ENCODE results near the gene GPER1.

DNA sequence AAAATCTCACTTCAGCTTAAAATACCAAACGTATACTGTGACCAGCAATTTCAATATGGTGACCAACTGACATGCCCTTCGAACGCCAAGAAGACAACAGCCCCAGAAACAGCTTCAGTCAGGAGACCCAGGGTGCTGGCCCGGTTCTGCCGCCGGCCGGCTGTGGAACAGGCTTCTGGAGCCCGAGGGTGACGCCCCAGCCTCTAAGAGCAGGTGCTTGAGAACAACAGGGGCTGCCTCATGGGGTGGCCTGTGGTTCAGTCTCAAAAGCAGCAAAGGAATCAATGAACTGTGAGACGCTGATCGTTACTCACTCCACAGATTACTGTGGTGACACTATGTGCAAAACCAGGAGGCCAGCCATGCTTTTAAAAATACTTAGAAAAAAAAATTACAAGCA, 17.3 kb downstream of the GPER1 start:
- TF ChIP-seq, protein P1, sequence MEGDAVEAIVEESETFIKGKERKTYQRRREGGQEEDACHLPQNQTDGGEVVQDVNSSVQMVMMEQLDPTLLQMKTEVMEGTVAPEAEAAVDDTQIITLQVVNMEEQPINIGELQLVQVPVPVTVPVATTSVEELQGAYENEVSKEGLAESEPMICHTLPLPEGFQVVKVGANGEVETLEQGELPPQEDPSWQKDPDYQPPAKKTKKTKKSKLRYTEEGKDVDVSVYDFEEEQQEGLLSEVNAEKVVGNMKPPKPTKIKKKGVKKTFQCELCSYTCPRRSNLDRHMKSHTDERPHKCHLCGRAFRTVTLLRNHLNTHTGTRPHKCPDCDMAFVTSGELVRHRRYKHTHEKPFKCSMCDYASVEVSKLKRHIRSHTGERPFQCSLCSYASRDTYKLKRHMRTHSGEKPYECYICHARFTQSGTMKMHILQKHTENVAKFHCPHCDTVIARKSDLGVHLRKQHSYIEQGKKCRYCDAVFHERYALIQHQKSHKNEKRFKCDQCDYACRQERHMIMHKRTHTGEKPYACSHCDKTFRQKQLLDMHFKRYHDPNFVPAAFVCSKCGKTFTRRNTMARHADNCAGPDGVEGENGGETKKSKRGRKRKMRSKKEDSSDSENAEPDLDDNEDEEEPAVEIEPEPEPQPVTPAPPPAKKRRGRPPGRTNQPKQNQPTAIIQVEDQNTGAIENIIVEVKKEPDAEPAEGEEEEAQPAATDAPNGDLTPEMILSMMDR (IDR thresholded peaks at IDR 0.05 in 2 of 3, conservative IDR thresholded peaks at IDR 0.05 in 1 of 3; ENCODE audit: borderline replicate concordance in 1 of 3, insufficient read depth in 1 of 3, low read depth in 2 of 3, low read length in 2 of 3), result no peak
- no peak for TF ChIP-seq POLR2A (IDR thresholded peaks at IDR 0.05; ENCODE audit: borderline replicate concordance, extremely low read depth, insufficient read depth, insufficient read length)
- no peak for TF ChIP-seq JUND (IDR thresholded peaks at IDR 0.05)
- TF ChIP-seq POLR2AphosphoS5 (IDR thresholded peaks at IDR 0.05; ENCODE audit: low read depth, low read length), result no peak
- TF ChIP-seq, protein P2, sequence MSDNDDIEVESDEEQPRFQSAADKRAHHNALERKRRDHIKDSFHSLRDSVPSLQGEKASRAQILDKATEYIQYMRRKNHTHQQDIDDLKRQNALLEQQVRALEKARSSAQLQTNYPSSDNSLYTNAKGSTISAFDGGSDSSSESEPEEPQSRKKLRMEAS (IDR thresholded peaks at IDR 0.05), result no peak
- TF ChIP-seq ZNF274 (IDR thresholded peaks at IDR 0.05; ENCODE audit: low read depth, low read length), result no peak
- TF ChIP-seq, protein P3, sequence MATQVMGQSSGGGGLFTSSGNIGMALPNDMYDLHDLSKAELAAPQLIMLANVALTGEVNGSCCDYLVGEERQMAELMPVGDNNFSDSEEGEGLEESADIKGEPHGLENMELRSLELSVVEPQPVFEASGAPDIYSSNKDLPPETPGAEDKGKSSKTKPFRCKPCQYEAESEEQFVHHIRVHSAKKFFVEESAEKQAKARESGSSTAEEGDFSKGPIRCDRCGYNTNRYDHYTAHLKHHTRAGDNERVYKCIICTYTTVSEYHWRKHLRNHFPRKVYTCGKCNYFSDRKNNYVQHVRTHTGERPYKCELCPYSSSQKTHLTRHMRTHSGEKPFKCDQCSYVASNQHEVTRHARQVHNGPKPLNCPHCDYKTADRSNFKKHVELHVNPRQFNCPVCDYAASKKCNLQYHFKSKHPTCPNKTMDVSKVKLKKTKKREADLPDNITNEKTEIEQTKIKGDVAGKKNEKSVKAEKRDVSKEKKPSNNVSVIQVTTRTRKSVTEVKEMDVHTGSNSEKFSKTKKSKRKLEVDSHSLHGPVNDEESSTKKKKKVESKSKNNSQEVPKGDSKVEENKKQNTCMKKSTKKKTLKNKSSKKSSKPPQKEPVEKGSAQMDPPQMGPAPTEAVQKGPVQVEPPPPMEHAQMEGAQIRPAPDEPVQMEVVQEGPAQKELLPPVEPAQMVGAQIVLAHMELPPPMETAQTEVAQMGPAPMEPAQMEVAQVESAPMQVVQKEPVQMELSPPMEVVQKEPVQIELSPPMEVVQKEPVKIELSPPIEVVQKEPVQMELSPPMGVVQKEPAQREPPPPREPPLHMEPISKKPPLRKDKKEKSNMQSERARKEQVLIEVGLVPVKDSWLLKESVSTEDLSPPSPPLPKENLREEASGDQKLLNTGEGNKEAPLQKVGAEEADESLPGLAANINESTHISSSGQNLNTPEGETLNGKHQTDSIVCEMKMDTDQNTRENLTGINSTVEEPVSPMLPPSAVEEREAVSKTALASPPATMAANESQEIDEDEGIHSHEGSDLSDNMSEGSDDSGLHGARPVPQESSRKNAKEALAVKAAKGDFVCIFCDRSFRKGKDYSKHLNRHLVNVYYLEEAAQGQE (IDR thresholded peaks at IDR 0.05; ENCODE audit: low read depth), result no peak
- TF ChIP-seq CEBPB (IDR thresholded peaks at IDR 0.05; ENCODE audit: low read depth), result no peak
- TF ChIP-seq ELF1 (IDR thresholded peaks at IDR 0.05; ENCODE audit: borderline replicate concordance, low read depth), result no peak
- TF ChIP-seq SP1 (IDR thresholded peaks at IDR 0.05; ENCODE audit: low read depth), result no peak
- TF ChIP-seq YY1 (IDR thresholded peaks at IDR 0.05; ENCODE audit: extremely low read depth, insufficient replicate concordance, low read depth, low read length), result no peak
- no peak for TF ChIP-seq SIN3A (IDR thresholded peaks at IDR 0.05; ENCODE audit: low read depth)
